ENCODE results near the gene C1orf50. TPM values are rescaled to one million over a fixed set of nuclear protein-coding genes. Genes with fewer than 3 reads are reported as not detected.

Gene C1orf50
- total RNA-seq, 1 experiment from 2014 or later, result 8.3 TPM

GRCh38 chr1:42736152-42736551 lies 30.9 kb upstream of the C1orf50 start:
- ChIA-PET POLR2A (ENCODE audit: unreplicated experiment) (interaction anchor here (0.7 kb wide), 1 partner anchor 76 kb away, joined by 5 read pairs; no protein-coding TSS in a partner anchor), CTCF (interaction anchor here (0.6 kb wide), 1 partner anchor 52 kb away, joined by 3 read pairs; no protein-coding TSS in a partner anchor)
- intact Hi-C loops (cut with micrococcal nuclease; ENCODE audit: unreplicated experiment), result no loop called here
- Histone ChIP-seq H3K9me2 (ENCODE audit: insufficient read depth) (no peaks in the 10 kb centered on the region), H3K4me2 (no peak overlapping the region), H3K9me3 (ENCODE audit: insufficient read depth, low read depth) (no peaks in the 10 kb centered on the region), H2AFZ (no peak overlapping the region), H3K36me3 (ENCODE audit: low read depth) (no peaks in the 10 kb centered on the region), H3K4me3 (no peak overlapping the region), H3K79me2 (ENCODE audit: low read depth) (no peaks in the 10 kb centered on the region), H4K20me1 (ENCODE audit: insufficient read depth) (no peaks in the 10 kb centered on the region), H3K4me1 (replicated peaks; ENCODE audit: insufficient read depth) (no peaks in the 10 kb centered on the region), H3F3A (ENCODE audit: insufficient read depth, low read depth) (no peaks in the 10 kb centered on the region), H3K27ac (no peak overlapping the region), H3K27me3 (ENCODE audit: insufficient read depth, low read depth) (no peaks in the 10 kb centered on the region)
- peak in 1 of 2 experiments; percentile 35 for DNase-seq
- BruUV-seq (replicated peaks), result no TSS peak
- TF ChIP-seq EZH2 (IDR thresholded peaks at IDR 0.05; ENCODE audit: low read depth), result no peak
- TF ChIP-seq CTCF (conservative IDR thresholded peaks at IDR 0.05), result no peak; the same call in 1 of the 2 replicates

GRCh38 chr1:42736571-42737200 lies 30.4 kb upstream of the C1orf50 start:
- no TSS peak for BruUV-seq (replicated peaks)

GRCh38 chr1:42737257-42737656 lies 29.8 kb upstream of the C1orf50 start:
- ChIA-PET CTCF (no interaction called here), POLR2A (ENCODE audit: unreplicated experiment) (no interaction called here)
- Histone ChIP-seq H3K4me3 (no peak overlapping the region), H3K4me2 (no peak overlapping the region), H3K27me3 (ENCODE audit: insufficient read depth, low read depth) (no peaks in the 10 kb centered on the region), H3K27ac (no peak overlapping the region), H3K9me3 (ENCODE audit: insufficient read depth, low read depth) (no peaks in the 10 kb centered on the region), H3F3A (ENCODE audit: insufficient read depth, low read depth) (no peaks in the 10 kb centered on the region), H3K4me1 (replicated peaks; ENCODE audit: insufficient read depth) (no peaks in the 10 kb centered on the region), H2AFZ (no peak overlapping the region), H3K79me2 (ENCODE audit: low read depth) (no peaks in the 10 kb centered on the region), H3K36me3 (ENCODE audit: low read depth) (no peaks in the 10 kb centered on the region), H3K9me2 (ENCODE audit: insufficient read depth) (no peaks in the 10 kb centered on the region), H4K20me1 (ENCODE audit: insufficient read depth) (no peaks in the 10 kb centered on the region)
- peak in 1 of 2 experiments; percentile 42 for DNase-seq
- intact Hi-C loops (cut with micrococcal nuclease; ENCODE audit: unreplicated experiment), result no loop called here
- BruUV-seq (replicated peaks), result no TSS peak
- no peak for TF ChIP-seq CTCF (conservative IDR thresholded peaks at IDR 0.05)
- no peak for TF ChIP-seq EZH2 (IDR thresholded peaks at IDR 0.05; ENCODE audit: low read depth)

More at GRCh38 chr1:42736571-42737200, 30.4 kb upstream of the C1orf50 start:
- no peaks in the 10 kb centered on the region for H3K27me3 ChIP-seq (ENCODE audit: insufficient read depth, low read depth)
- ChIA-PET CTCF (no interaction called here), POLR2A (ENCODE audit: unreplicated experiment) (no interaction called here)
- no peaks in the 10 kb centered on the region for H3F3A ChIP-seq (ENCODE audit: insufficient read depth, low read depth)
- no peaks in the 10 kb centered on the region for H3K9me2 ChIP-seq (ENCODE audit: insufficient read depth)
- H3K79me2 ChIP-seq (ENCODE audit: low read depth), result no peaks in the 10 kb centered on the region
- H3K4me2 ChIP-seq, result no peak overlapping the region
- H3K36me3 ChIP-seq (ENCODE audit: low read depth), result no peaks in the 10 kb centered on the region
- no peak overlapping the region for H2AFZ ChIP-seq
- no peaks in the 10 kb centered on the region for H3K4me1 ChIP-seq (replicated peaks; ENCODE audit: insufficient read depth)
- H4K20me1 ChIP-seq (ENCODE audit: insufficient read depth), result no peaks in the 10 kb centered on the region
- H3K27ac ChIP-seq, result no peak overlapping the region
- H3K9me3 ChIP-seq (ENCODE audit: insufficient read depth, low read depth), result no peaks in the 10 kb centered on the region
- DNase-seq, result no peak
- intact Hi-C loops (cut with micrococcal nuclease; ENCODE audit: unreplicated experiment), result no loop called here
- no peak overlapping the region for H3K4me3 ChIP-seq
- TF ChIP-seq EZH2 (IDR thresholded peaks at IDR 0.05; ENCODE audit: low read depth), result no peak
- no peak for TF ChIP-seq CTCF (conservative IDR thresholded peaks at IDR 0.05)

Data from PC-9 (cell line).